GM12872 (cell line): Measurements from ENCODE around the gene C1orf116.

Source experiments
- CTCF ChIP-seq: IDR thresholded peaks from 3 replicates; pipeline ENCODE4 v1.5.1; 2011; ENCODE audit warnings: low read depth, mild to moderate bottlenecking, low read length, moderate library complexity; ENCODE audit not compliant: insufficient read depth

C1orf116 gene

DNA sequence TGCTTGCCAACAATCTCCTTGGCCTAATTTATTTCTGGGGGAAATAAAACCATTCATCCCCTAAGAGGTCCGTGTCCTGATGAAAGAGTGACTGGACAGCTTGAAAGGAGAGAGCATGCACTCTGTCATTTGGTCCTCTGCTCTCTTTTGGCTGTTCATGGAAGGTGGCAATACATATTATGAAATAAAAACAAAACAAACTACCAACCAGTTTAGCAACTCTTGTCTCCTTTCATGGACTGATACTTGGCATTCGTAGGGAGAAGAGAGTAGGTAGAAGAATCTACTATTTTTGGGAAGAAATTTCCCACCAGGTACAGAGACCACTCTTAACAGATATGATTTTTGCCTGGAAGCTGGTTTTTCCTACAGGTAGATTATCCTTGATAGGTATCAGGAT, 746 bp upstream of the C1orf116 start:
- no peak for TF ChIP-seq CTCF

DNA sequence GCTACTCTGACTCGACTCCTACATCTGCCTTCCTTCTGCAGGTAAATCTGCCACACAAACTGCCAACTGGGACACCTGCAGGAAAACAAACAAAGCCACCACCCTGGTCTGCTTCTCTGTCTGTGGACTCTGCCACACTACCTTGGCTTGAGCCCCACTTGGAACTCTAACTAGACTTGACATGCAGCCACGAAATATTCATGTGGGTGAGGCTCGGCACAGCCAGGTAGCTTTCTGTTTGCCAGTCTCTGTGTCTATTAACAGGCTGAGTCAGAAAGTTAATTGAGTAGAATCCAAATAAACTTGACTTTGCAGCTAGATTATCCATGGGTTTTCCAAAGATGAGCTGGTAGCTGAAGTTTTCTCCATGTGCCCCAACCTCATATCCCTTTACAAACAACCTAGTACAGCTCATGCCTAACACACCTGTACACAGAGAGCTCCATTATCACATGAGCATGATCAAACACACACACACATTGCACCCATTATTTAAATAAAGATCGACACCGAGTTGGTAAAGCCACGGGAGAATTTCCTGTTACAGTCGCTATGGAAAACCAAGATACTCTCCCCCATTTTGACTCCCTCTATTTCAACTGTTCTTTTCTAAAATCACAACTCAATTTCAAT, 808 bp downstream of the C1orf116 start:
- no peak for TF ChIP-seq CTCF

DNA sequence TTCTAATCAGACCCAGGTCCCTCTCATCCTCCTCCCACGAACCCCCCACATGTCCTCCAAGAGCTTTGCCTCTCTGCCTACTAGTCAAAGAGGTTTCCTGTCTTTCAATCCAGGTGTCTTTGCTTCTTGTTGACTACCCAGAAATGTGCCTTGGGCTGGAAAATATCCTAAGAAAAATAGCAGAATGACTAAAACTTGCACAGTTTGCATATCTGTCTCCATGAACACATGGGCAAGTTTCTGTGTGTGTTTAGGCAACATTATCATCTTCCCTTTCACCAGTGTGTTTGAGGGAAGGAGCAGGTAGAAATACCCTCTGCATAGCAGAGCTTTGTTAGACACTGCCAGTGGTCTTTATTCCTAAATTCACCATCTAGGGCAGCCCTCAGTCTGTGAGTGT, 1.5 kb downstream of the C1orf116 start:
- TF ChIP-seq CTCF, result no peak

DNA sequence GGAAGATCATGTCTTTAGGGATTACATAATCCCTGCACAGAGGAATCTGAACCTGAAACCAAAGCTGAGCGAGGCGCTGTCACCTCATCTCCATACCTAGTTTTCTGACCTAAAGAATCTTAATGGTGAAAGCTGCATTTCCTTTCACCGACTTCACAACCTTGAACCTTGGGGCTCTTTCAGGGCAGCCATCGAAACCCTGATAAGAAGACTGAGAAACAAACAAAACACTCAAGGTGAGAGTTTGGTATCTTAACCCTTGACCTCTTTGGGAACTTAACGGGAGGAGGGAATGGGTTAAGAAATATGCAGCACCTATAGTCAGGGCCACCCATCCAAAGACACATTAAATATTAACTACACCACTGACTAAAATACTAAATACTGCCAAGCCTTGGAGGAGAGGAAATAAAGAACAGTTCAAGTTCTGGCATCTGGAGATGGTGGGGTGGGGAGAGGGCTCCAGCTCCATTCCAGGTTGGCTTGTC, 2.0 kb downstream of the C1orf116 start:
- no peak for TF ChIP-seq CTCF

DNA sequence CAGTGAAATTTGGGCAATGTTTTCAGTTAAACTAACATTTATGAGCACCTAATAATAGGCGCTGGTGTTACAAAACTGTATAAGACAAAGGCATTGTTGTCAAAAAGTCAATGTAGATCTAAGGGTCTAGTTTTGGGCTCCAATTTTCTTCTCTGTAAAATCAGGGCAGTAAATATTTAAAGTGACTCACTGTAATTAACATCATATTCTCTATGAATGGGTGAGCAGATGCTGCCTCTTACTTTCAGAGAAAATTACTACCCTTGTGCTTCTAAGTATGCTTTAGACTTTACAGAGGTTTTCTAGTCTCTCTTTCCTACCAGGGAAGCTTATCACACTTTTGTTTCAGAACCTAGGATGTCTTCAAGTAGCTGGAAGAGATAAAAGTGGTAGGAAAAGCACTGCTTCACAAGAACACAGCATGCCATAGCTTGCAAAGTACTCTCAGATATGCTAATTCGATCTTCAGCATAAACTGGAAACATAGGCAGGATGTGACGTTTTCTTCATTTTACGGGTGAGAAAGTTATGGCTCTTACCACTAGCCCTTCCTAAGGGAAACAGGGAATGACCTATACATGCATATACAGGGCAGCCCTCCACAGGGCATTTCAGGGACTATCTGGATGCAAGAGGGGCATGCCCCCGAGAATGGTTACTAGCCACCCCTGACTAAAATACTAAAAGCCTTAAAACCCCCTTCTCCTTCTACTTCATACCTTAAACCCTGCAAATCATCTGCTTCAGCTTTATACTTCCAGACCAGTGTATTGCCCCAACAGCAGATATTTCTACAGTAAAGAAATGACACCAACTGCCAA, 2.6 kb downstream of the C1orf116 start:
- no peak for TF ChIP-seq CTCF

DNA sequence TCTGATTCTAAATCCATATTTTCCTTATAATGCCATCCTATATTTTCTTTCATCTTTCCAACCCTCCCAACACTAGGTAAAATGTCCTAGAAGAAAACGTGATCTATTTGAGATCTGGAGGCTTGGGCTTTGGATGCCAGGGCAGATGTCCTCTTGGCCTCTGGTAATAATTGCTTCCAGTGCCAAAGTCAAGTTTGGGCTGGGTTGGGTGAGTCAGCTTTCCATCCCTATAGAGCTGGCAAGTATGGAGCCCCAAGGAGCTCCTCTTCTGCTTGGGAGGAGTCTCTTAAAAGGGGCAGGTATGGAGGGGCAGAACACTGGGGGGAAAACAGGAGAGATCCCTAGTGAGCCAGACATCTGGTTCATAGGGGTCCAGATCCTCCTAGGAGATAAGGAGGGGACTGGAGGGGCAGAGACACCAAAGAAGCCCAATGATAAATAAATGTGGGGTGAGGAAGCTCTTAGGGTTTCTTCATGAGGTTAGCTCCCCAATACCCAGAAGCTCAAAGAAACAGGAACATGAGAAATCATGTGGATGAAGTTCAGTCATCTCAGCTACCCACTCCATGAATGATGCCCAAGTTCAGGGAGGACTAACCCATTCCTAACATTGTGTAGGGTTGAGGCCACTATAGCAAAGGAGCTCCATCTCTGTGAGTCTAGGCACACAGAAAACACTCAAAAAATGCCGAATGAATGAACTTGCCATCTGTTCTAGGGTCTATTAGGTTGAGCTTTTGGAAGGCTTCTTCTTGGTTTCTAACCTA, 3.5 kb downstream of the C1orf116 start:
- TF ChIP-seq CTCF, result no peak

- no peak for TF ChIP-seq CTCF
Observed at GRCh38 chr1:207027921-207028320, 4.6 kb downstream of the C1orf116 start.
